ENCODE measurements around the gene FARP1. TPM values are rescaled to one million over a fixed set of nuclear protein-coding genes. Genes with fewer than 3 reads are reported as not detected.

The FARP1 gene
- polyA plus RNA-seq, 1 of the 3 experiments (the other 2 are of a cell fraction), result 12.0 TPM

DNA sequence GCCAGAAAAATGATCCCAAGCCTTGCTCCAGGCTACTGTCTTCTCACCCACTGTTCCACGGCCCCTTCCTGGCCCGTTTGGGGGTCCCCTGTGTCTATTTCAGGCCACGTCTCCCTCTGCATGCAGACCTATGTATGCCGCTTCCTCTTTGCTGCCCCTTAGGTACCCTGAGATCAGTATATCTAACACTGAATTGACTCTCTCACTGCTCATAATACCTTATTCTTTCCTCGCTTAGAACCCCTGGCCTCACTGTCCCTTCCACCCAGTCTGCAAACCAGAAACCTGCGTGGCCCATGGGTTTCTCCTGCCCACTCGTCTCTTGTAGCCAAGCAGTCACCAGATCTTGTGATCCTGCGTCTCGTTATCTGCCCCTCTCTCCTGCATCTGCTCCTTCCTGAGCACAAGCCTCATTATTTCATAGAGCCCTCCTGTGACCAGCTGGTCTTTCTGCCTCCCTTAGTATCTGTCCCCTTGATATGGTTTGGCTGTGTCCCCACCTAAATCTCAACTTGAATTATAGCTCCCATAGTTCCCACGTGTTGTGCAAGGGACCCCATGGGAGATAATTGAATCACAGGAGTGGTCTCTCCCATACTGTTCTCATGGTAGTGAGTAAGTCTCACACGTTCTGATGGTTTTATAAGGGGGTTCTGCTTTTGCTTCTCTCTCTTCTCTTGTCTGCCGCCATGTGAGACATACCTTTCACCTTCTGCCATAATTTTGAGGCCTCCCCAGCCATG is 143.1 kb downstream of the FARP1 start:
- no peak overlapping the region for H3K9ac ChIP-seq
- no peak overlapping the region for H2AFZ ChIP-seq (ENCODE audit: low read depth)
- ChIA-PET CTCF (interaction anchor here (1.1 kb wide), 1 partner anchor 11 kb away, joined by 3 read pairs; no protein-coding TSS in a partner anchor), POLR2A (no interaction called here)
- H3K36me3 ChIP-seq (replicated peaks in 1 of 2; ENCODE audit: control insufficient read depth in 1 of 2, insufficient read depth in 2 of 2, low read length in 1 of 2), result no peaks in the 10 kb centered on the region
- H3K79me2 ChIP-seq (ENCODE audit: insufficient read depth), result no peaks in the 10 kb centered on the region
- no peak overlapping the region for H3K4me3 ChIP-seq (ENCODE audit: low read depth in 2 of 2, low read length in 1 of 2)
- H3K4me2 ChIP-seq, result no peak overlapping the region
- no peaks in the 10 kb centered on the region for H4K20me1 ChIP-seq (ENCODE audit: insufficient read depth)
- no peaks in the 10 kb centered on the region for H3K27me3 ChIP-seq (ENCODE audit: insufficient read depth)
- H3K9me2 ChIP-seq, result no peaks in the 10 kb centered on the region
- TF ChIP-seq, protein P1, sequence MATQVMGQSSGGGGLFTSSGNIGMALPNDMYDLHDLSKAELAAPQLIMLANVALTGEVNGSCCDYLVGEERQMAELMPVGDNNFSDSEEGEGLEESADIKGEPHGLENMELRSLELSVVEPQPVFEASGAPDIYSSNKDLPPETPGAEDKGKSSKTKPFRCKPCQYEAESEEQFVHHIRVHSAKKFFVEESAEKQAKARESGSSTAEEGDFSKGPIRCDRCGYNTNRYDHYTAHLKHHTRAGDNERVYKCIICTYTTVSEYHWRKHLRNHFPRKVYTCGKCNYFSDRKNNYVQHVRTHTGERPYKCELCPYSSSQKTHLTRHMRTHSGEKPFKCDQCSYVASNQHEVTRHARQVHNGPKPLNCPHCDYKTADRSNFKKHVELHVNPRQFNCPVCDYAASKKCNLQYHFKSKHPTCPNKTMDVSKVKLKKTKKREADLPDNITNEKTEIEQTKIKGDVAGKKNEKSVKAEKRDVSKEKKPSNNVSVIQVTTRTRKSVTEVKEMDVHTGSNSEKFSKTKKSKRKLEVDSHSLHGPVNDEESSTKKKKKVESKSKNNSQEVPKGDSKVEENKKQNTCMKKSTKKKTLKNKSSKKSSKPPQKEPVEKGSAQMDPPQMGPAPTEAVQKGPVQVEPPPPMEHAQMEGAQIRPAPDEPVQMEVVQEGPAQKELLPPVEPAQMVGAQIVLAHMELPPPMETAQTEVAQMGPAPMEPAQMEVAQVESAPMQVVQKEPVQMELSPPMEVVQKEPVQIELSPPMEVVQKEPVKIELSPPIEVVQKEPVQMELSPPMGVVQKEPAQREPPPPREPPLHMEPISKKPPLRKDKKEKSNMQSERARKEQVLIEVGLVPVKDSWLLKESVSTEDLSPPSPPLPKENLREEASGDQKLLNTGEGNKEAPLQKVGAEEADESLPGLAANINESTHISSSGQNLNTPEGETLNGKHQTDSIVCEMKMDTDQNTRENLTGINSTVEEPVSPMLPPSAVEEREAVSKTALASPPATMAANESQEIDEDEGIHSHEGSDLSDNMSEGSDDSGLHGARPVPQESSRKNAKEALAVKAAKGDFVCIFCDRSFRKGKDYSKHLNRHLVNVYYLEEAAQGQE (IDR thresholded peaks at IDR 0.05; ENCODE audit: low read depth, low read length), result no peak
- TF ChIP-seq MXI1 (IDR thresholded peaks at IDR 0.05; ENCODE audit: low read depth, low read length) (no peak), JUND (IDR thresholded peaks at IDR 0.05) (no peak), TAF1 (IDR thresholded peaks at IDR 0.05; ENCODE audit: borderline replicate concordance, low read depth, low read length) (no peak), FOSL2 (IDR thresholded peaks at IDR 0.05; ENCODE audit: borderline replicate concordance, low read depth) (no peak), ELF1 (IDR thresholded peaks at IDR 0.05) (no peak), GATA2 (CRISPR knock-in tag; IDR thresholded peaks at IDR 0.05) (no peak), CHD2 (IDR thresholded peaks at IDR 0.05; ENCODE audit: low read length, partially characterized antibody) (no peak), POLR2AphosphoS5 (IDR thresholded peaks at IDR 0.05; ENCODE audit: low read depth, low read length) (no peak), TEAD4 (IDR thresholded peaks at IDR 0.05; ENCODE audit: borderline replicate concordance, insufficient read depth) (no peak), RCOR1 (IDR thresholded peaks at IDR 0.05; ENCODE audit: low read length) (no peak), NFIC (IDR thresholded peaks at IDR 0.05; ENCODE audit: borderline replicate concordance) (no peak), SIN3A (IDR thresholded peaks at IDR 0.05; ENCODE audit: borderline replicate concordance, low read depth, low read length) (no peak)
- TF ChIP-seq, protein P2, sequence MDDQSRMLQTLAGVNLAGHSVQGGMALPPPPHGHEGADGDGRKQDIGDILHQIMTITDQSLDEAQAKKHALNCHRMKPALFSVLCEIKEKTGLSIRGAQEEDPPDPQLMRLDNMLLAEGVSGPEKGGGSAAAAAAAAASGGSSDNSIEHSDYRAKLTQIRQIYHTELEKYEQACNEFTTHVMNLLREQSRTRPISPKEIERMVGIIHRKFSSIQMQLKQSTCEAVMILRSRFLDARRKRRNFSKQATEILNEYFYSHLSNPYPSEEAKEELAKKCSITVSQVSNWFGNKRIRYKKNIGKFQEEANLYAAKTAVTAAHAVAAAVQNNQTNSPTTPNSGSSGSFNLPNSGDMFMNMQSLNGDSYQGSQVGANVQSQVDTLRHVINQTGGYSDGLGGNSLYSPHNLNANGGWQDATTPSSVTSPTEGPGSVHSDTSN (IDR thresholded peaks at IDR 0.05), result no peak
- TF ChIP-seq, protein P3, sequence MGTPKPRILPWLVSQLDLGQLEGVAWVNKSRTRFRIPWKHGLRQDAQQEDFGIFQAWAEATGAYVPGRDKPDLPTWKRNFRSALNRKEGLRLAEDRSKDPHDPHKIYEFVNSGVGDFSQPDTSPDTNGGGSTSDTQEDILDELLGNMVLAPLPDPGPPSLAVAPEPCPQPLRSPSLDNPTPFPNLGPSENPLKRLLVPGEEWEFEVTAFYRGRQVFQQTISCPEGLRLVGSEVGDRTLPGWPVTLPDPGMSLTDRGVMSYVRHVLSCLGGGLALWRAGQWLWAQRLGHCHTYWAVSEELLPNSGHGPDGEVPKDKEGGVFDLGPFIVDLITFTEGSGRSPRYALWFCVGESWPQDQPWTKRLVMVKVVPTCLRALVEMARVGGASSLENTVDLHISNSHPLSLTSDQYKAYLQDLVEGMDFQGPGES (IDR thresholded peaks at IDR 0.05; ENCODE audit: low read depth, low read length), result no peak
- no peaks in the 10 kb centered on the region for H3K9me3 ChIP-seq
- WGBS (ENCODE audit: low lambda C conversion rate), result 91% methylated on average over 12 of the region's 12 CpGs
- DNase-seq, result no peak
- no peak overlapping the region for H3K27ac ChIP-seq (ENCODE audit: low read depth in 2 of 2, low read length in 1 of 2)
- H3F3A ChIP-seq (replicated peaks; ENCODE audit: insufficient read depth), result no peaks in the 10 kb centered on the region
- H3K4me1 ChIP-seq (ENCODE audit: control insufficient read depth in 1 of 2, insufficient read depth in 2 of 2, low read depth in 1 of 2, low read length in 1 of 2), result peaks cover 4 to 16% of the 10 kb centered on the region in 2 experiments; a peak in 3 of 4 replicates
